WTC11 (cell line): Measurements from ENCODE around the gene KLB.

Experiments used
- KAT7 ChIP-seq: sonication (generic); formaldehyde crosslinking; IDR thresholded peaks from 2 replicates; pipeline ENCODE4 v1.8.1; 2023; ENCODE audit warnings: missing genetic modification reagents, mild to moderate bottlenecking, borderline replicate concordance
- TF ChIP-seq, protein P1 (sequence below): sonication (generic); formaldehyde crosslinking; IDR thresholded peaks from 2 replicates; pipeline ENCODE4 v1.8.0; 2023; ENCODE audit warnings: mild to moderate bottlenecking, missing genetic modification reagents
- TF ChIP-seq, protein P2 (sequence below): fragments of 200-600 bp; IDR thresholded peaks from 2 replicates; pipeline ENCODE4 v1.8.0; 2022; ENCODE audit warnings: antibody characterized with exemption

DNA sequence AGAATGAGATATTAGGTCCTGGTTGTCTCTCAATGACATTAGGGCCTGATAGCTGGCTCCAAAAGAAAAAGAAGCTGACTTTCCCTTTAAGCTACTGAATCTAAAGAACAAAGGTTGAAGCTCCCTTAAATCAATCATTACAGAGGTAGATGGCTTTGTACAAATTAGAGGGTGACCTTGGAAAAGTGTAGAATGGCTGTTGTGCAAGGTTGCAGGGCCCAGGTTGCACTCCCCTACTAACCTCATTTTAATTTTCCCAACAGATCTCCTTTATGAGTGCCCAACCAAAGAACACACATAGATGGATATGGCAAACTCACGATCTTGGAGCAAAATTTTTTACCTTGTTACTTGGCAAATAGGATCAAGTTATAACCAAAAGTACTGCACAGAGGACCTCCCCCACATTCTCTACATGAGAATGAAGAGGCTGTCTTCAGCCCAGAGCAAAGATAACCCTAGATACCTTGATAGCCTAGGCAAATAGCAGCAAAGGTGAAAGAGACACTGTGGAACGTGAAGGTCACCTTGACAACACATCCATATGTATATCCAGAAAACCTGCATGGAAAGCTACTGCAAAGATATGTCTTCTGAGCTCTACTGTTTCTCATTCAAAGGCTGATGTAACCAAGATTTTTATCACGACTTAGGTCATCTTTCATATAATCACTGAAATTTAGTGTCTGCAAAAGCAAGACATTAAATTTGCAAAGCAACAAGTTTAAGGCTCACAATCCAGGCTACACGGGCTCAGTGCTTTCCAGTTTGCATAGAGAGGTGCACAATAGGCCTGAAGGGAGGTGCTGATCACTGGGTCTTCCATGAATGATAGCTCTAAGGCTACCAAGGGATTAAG lies 23.0 kb downstream of the KLB start:
- no peak for TF ChIP-seq KAT7
- TF ChIP-seq, protein P1, sequence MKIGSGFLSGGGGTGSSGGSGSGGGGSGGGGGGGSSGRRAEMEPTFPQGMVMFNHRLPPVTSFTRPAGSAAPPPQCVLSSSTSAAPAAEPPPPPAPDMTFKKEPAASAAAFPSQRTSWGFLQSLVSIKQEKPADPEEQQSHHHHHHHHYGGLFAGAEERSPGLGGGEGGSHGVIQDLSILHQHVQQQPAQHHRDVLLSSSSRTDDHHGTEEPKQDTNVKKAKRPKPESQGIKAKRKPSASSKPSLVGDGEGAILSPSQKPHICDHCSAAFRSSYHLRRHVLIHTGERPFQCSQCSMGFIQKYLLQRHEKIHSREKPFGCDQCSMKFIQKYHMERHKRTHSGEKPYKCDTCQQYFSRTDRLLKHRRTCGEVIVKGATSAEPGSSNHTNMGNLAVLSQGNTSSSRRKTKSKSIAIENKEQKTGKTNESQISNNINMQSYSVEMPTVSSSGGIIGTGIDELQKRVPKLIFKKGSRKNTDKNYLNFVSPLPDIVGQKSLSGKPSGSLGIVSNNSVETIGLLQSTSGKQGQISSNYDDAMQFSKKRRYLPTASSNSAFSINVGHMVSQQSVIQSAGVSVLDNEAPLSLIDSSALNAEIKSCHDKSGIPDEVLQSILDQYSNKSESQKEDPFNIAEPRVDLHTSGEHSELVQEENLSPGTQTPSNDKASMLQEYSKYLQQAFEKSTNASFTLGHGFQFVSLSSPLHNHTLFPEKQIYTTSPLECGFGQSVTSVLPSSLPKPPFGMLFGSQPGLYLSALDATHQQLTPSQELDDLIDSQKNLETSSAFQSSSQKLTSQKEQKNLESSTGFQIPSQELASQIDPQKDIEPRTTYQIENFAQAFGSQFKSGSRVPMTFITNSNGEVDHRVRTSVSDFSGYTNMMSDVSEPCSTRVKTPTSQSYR, result no peak
- TF ChIP-seq, protein P2, sequence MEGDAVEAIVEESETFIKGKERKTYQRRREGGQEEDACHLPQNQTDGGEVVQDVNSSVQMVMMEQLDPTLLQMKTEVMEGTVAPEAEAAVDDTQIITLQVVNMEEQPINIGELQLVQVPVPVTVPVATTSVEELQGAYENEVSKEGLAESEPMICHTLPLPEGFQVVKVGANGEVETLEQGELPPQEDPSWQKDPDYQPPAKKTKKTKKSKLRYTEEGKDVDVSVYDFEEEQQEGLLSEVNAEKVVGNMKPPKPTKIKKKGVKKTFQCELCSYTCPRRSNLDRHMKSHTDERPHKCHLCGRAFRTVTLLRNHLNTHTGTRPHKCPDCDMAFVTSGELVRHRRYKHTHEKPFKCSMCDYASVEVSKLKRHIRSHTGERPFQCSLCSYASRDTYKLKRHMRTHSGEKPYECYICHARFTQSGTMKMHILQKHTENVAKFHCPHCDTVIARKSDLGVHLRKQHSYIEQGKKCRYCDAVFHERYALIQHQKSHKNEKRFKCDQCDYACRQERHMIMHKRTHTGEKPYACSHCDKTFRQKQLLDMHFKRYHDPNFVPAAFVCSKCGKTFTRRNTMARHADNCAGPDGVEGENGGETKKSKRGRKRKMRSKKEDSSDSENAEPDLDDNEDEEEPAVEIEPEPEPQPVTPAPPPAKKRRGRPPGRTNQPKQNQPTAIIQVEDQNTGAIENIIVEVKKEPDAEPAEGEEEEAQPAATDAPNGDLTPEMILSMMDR, result no peak
